ENCODE data around the gene IL19.

DNA sequence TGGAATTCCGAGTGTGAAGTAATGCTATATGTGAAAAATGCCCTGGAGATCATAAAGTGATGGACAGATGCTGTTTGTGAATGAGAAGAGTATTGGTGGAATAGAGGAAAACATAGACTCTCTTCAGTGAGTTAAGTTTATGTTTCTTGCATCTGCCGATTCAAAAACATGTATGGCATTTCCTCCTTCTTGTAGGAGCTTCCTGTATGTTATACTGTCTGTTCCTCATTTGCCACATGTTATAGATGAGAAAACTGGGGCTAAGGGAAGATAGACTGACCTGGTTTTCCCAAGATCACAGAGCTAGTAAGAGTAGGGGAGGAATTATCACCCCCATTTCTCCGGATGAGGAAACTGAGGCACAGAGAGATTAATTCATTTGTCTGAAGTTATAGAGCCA lies 53.8 kb downstream of the IL19 start:
- TF ChIP-seq, protein P1, sequence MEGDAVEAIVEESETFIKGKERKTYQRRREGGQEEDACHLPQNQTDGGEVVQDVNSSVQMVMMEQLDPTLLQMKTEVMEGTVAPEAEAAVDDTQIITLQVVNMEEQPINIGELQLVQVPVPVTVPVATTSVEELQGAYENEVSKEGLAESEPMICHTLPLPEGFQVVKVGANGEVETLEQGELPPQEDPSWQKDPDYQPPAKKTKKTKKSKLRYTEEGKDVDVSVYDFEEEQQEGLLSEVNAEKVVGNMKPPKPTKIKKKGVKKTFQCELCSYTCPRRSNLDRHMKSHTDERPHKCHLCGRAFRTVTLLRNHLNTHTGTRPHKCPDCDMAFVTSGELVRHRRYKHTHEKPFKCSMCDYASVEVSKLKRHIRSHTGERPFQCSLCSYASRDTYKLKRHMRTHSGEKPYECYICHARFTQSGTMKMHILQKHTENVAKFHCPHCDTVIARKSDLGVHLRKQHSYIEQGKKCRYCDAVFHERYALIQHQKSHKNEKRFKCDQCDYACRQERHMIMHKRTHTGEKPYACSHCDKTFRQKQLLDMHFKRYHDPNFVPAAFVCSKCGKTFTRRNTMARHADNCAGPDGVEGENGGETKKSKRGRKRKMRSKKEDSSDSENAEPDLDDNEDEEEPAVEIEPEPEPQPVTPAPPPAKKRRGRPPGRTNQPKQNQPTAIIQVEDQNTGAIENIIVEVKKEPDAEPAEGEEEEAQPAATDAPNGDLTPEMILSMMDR (conservative IDR thresholded peaks at IDR 0.05) = no peak
- TF ChIP-seq EZH2 (IDR thresholded peaks at IDR 0.05; ENCODE audit: low read depth) = no peak
